Islet precursor cell (in vitro differentiated cells): Measurements from ENCODE around the gene LTBR.

Experiments
- DNase-seq: peaks from one replicate; pipeline ENCODE4 v3.0.0-alpha.2; 2018

LTBR gene

GRCh38 chr12:6347367-6348338, 36.3 kb upstream of the LTBR start:
- no peak for DNase-seq

- DNase-seq: no peak
Measured at GRCh38 chr12:6351622-6352021, 32.3 kb upstream of the LTBR start.

GRCh38 chr12:6352193-6353173, 31.5 kb upstream of the LTBR start:
- no peak for DNase-seq

GRCh38 chr12:6354495-6355393, 29.2 kb upstream of the LTBR start:
- no peak for DNase-seq

GRCh38 chr12:6355491-6356373, 28.2 kb upstream of the LTBR start:
- no peak for DNase-seq

- DNase-seq: no peak
Measured at GRCh38 chr12:6356374-6356820, 27.6 kb upstream of the LTBR start.

GRCh38 chr12:6358881-6359280, 25.1 kb upstream of the LTBR start:
- DNase-seq: no peak

- no peak for DNase-seq
Measured at GRCh38 chr12:6360080-6360571, 23.8 kb upstream of the LTBR start.

GRCh38 chr12:6360578-6361490, 23.1 kb upstream of the LTBR start:
- no peak for DNase-seq

- peak; percentile 57 for DNase-seq
Measured at GRCh38 chr12:6361834-6362233, 22.1 kb upstream of the LTBR start.

GRCh38 chr12:6362403-6362802, 21.6 kb upstream of the LTBR start:
- no peak for DNase-seq

GRCh38 chr12:6363010-6363329, 21.0 kb upstream of the LTBR start:
- DNase-seq: no peak

GRCh38 chr12:6363330-6364043, 20.5 kb upstream of the LTBR start:
- peak; percentile 92 for DNase-seq

- no peak for DNase-seq
Measured at GRCh38 chr12:6364044-6364374, 20.0 kb upstream of the LTBR start.

GRCh38 chr12:6367065-6367968, 16.6 kb upstream of the LTBR start:
- no peak for DNase-seq

- no peak for DNase-seq
Measured at GRCh38 chr12:6367969-6368892, 15.7 kb upstream of the LTBR start.

GRCh38 chr12:6368906-6369525, 14.9 kb upstream of the LTBR start:
- peak; percentile 48 for DNase-seq
